ENCODE results near the gene BCAR1. TPM values are rescaled to one million over a fixed set of nuclear protein-coding genes. Genes with fewer than 3 reads are reported as not detected.

The BCAR1 gene, protein sequence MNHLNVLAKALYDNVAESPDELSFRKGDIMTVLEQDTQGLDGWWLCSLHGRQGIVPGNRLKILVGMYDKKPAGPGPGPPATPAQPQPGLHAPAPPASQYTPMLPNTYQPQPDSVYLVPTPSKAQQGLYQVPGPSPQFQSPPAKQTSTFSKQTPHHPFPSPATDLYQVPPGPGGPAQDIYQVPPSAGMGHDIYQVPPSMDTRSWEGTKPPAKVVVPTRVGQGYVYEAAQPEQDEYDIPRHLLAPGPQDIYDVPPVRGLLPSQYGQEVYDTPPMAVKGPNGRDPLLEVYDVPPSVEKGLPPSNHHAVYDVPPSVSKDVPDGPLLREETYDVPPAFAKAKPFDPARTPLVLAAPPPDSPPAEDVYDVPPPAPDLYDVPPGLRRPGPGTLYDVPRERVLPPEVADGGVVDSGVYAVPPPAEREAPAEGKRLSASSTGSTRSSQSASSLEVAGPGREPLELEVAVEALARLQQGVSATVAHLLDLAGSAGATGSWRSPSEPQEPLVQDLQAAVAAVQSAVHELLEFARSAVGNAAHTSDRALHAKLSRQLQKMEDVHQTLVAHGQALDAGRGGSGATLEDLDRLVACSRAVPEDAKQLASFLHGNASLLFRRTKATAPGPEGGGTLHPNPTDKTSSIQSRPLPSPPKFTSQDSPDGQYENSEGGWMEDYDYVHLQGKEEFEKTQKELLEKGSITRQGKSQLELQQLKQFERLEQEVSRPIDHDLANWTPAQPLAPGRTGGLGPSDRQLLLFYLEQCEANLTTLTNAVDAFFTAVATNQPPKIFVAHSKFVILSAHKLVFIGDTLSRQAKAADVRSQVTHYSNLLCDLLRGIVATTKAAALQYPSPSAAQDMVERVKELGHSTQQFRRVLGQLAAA
- polyA plus RNA-seq (38.9 and 39.1 TPM in 2 replicates), polyA minus RNA-seq (45.6 and 47.5 TPM in 2 replicates)

DNA sequence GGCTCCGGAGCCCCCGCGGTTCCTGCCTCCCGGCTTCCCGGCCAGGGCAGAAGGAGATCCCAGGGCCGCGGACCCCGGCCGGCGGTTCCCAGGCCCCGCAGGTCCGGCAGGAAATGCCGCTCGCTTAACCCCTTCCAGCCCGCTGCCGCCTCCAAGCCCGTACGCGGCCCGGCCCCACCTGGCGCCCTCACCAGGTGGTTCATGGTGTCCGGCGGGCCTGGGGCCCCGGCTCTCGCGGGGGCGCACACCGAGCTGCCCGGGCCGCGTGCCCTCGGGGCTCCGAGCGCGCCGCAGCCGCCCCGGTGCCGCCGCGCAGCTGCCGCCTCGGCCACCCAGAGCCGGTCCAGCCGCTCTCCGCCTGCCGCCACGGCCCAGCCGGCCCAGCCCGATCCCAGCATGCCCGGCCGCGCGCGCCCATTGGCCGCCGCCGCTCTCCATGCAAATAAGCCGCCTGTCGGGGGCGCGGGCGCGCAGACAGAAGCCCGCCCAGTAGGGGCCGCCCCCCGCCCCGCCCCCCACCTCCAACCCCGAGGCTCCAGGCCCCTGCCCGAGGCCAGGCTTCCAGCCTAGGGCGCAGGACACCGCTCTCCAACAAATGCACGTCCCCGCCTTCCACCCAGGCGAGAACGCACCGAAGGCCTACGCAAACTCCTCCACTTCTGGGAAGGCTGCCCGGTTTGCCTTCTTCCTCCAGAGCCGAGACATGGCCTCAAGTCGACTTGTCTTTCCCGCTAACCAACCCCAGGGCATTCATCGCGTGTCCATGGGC, at the start of gene BCAR1:
TSS of gene BCAR1 (minus strand) at position 345 of the 769 bp plus-strand sequence. CDS start at position 203, 142 bp downstream.
- Histone ChIP-seq H3K27me3 (ENCODE audit: insufficient read depth, low read depth, low read length) (no peaks in the 10 kb centered on the region), H3F3A (ENCODE audit: insufficient read depth, low read length, poor library complexity, severe bottlenecking) (no peaks in the 10 kb centered on the region), H2AFZ (ENCODE audit: low read depth, low read length) (no peak within 1 kb of the TSS), H4K20me1 (ENCODE audit: insufficient read depth) (peaks cover 6% of the 10 kb centered on the region), H3K9me3 (ENCODE audit: low read length) (no peaks in the 10 kb centered on the region), H3K4me2 (ENCODE audit: low read length) (peak within 1 kb of the TSS; percentile 59), H3K4me3 (ENCODE audit: low read length) (peak within 1 kb of the TSS; percentile 83), H3K79me2 (replicated peaks; ENCODE audit: insufficient read depth, low read length) (peaks cover 34% of the 10 kb centered on the region), H3K9ac (ENCODE audit: low read length) (peak within 1 kb of the TSS; percentile 67), H3K27ac (ENCODE audit: low read length) (peak within 1 kb of the TSS; percentile 49), H3K36me3 (ENCODE audit: insufficient read depth, low read length) (no peaks in the 10 kb centered on the region), H3K9me2 (ENCODE audit: insufficient read depth, low read length) (no peaks in the 10 kb centered on the region)
- TF ChIP-seq TAF1 (IDR thresholded peaks at IDR 0.05; ENCODE audit: low read depth) (no peak), MXI1 (conservative IDR thresholded peaks at IDR 0.05; ENCODE audit: poor library complexity, severe bottlenecking) (peak; percentile 56)
- TF ChIP-seq, protein P1, sequence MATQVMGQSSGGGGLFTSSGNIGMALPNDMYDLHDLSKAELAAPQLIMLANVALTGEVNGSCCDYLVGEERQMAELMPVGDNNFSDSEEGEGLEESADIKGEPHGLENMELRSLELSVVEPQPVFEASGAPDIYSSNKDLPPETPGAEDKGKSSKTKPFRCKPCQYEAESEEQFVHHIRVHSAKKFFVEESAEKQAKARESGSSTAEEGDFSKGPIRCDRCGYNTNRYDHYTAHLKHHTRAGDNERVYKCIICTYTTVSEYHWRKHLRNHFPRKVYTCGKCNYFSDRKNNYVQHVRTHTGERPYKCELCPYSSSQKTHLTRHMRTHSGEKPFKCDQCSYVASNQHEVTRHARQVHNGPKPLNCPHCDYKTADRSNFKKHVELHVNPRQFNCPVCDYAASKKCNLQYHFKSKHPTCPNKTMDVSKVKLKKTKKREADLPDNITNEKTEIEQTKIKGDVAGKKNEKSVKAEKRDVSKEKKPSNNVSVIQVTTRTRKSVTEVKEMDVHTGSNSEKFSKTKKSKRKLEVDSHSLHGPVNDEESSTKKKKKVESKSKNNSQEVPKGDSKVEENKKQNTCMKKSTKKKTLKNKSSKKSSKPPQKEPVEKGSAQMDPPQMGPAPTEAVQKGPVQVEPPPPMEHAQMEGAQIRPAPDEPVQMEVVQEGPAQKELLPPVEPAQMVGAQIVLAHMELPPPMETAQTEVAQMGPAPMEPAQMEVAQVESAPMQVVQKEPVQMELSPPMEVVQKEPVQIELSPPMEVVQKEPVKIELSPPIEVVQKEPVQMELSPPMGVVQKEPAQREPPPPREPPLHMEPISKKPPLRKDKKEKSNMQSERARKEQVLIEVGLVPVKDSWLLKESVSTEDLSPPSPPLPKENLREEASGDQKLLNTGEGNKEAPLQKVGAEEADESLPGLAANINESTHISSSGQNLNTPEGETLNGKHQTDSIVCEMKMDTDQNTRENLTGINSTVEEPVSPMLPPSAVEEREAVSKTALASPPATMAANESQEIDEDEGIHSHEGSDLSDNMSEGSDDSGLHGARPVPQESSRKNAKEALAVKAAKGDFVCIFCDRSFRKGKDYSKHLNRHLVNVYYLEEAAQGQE (IDR thresholded peaks at IDR 0.05; ENCODE audit: borderline replicate concordance): peak; percentile 6
- TF ChIP-seq, protein P2, sequence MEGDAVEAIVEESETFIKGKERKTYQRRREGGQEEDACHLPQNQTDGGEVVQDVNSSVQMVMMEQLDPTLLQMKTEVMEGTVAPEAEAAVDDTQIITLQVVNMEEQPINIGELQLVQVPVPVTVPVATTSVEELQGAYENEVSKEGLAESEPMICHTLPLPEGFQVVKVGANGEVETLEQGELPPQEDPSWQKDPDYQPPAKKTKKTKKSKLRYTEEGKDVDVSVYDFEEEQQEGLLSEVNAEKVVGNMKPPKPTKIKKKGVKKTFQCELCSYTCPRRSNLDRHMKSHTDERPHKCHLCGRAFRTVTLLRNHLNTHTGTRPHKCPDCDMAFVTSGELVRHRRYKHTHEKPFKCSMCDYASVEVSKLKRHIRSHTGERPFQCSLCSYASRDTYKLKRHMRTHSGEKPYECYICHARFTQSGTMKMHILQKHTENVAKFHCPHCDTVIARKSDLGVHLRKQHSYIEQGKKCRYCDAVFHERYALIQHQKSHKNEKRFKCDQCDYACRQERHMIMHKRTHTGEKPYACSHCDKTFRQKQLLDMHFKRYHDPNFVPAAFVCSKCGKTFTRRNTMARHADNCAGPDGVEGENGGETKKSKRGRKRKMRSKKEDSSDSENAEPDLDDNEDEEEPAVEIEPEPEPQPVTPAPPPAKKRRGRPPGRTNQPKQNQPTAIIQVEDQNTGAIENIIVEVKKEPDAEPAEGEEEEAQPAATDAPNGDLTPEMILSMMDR (IDR thresholded peaks at IDR 0.05; ENCODE audit: poor library complexity, severe bottlenecking): peak; percentile 44

DNA sequence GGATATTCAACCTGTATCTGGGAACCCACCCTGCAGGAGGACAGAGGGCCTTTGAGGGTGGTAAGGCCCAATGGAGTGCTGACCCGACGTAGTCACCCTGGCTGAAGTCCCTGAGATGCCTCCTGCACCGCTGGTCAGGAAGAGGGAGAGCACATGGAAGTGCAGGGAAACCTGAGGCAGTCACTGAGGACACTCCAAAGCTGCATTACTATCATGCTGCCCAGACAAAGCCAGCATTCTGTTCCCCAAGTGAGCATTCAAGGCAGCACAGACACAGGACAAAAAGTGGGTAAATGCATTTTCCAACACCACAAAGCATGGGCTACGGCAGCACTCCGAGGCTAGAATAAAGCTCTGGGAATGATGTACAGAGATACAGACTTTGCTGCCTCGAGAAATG, 46.8 kb upstream of the BCAR1 start:
- Histone ChIP-seq H3K27ac (ENCODE audit: low read length) (no peak overlapping the region), H3K9ac (ENCODE audit: low read length) (no peak overlapping the region), H3K4me3 (ENCODE audit: low read length) (no peak overlapping the region), H4K20me1 (ENCODE audit: insufficient read depth) (no peaks in the 10 kb centered on the region), H3K4me2 (ENCODE audit: low read length) (no peak overlapping the region), H2AFZ (ENCODE audit: low read depth, low read length) (no peak overlapping the region), H3K27me3 (ENCODE audit: insufficient read depth, low read depth, low read length) (no peaks in the 10 kb centered on the region), H3K79me2 (replicated peaks; ENCODE audit: insufficient read depth, low read length) (no peaks in the 10 kb centered on the region), H3K36me3 (ENCODE audit: insufficient read depth, low read length) (no peaks in the 10 kb centered on the region), H3K9me3 (ENCODE audit: low read length) (no peaks in the 10 kb centered on the region), H3F3A (ENCODE audit: insufficient read depth, low read length, poor library complexity, severe bottlenecking) (no peaks in the 10 kb centered on the region), H3K9me2 (ENCODE audit: insufficient read depth, low read length) (no peaks in the 10 kb centered on the region)
- TF ChIP-seq, protein P2 (IDR thresholded peaks at IDR 0.05; ENCODE audit: poor library complexity, severe bottlenecking): no peak

All from neural cell (in vitro differentiated cells).